HepG2 (cell line): ENCODE results near the gene GPRIN1. TPM values are rescaled to one million over a fixed set of nuclear protein-coding genes. Genes with fewer than 3 reads are reported as not detected.

Experiments
- CENPX ChIP-seq: sonication (generic); formaldehyde crosslinking; IDR thresholded peaks from 2 replicates; pipeline ENCODE4 v1.9.0; 2021; ENCODE audit warnings: mild to moderate bottlenecking, missing genetic modification reagents, moderate library complexity
- ELF3 ChIP-seq: IDR thresholded peaks from 2 replicates; pipeline ENCODE4 v1.6.1; 2016; ENCODE audit warnings: missing genetic modification reagents, missing compliant biosample characterization
- HDAC2 ChIP-seq: sonication (generic); formaldehyde crosslinking; IDR thresholded peaks from 2 replicates; pipeline ENCODE4 v1.4.0; 2020; ENCODE audit warnings: missing genetic modification reagents
- HNF4G ChIP-seq, 2 experiments: sonication (generic) in 1 of 2; formaldehyde crosslinking in 1 of 2; IDR thresholded peaks; 2 replicates each; pipeline versions ENCODE4 v1.4.0 to v1.6.1; 2011 to 2020; ENCODE audit warnings: borderline replicate concordance in 2 of 2, low read depth in 2 of 2, mild to moderate bottlenecking in 2 of 2, low read length in 1 of 2, missing genetic modification reagents in 1 of 2, moderate library complexity in 1 of 2
- HNRNPLL ChIP-seq: fragments of 200-400 bp; formaldehyde crosslinking; IDR thresholded peaks from 2 replicates; pipeline ENCODE4 v1.6.1; 2017; ENCODE audit warnings: mild to moderate bottlenecking, low read depth, low read length; ENCODE audit not compliant: poor library complexity, severe bottlenecking
- MTF2 ChIP-seq: sonication (generic); formaldehyde crosslinking; IDR thresholded peaks from 2 replicates; pipeline ENCODE4 v1.5.0; 2020; ENCODE audit warnings: missing genetic modification reagents, borderline replicate concordance
- NAIF1 ChIP-seq: sonication (generic); formaldehyde crosslinking; IDR thresholded peaks from 2 replicates; pipeline ENCODE4 v1.5.0; 2020; ENCODE audit warnings: mild to moderate bottlenecking, missing genetic modification reagents, borderline replicate concordance
- PITX1 ChIP-seq: sonication (generic); formaldehyde crosslinking; IDR thresholded peaks from 2 replicates; pipeline ENCODE4 v1.5.1; 2020; ENCODE audit warnings: mild to moderate bottlenecking, missing genetic modification reagents
- ZBTB7A ChIP-seq: sonication (generic); formaldehyde crosslinking; IDR thresholded peaks from 2 replicates; pipeline ENCODE4 v1.8.0; 2022; ENCODE audit warnings: mild to moderate bottlenecking, missing genetic modification reagents
- ZC3H13 ChIP-seq: sonication (generic); formaldehyde crosslinking; IDR thresholded peaks from 2 replicates; pipeline ENCODE4 v1.8.1; 2023; ENCODE audit warnings: mild to moderate bottlenecking, missing genetic modification reagents, moderate library complexity
- ZNF207 ChIP-seq: fragments of 450-650 bp; IDR thresholded peaks from 2 replicates; pipeline ENCODE4 v1.6.1; 2016; ENCODE audit warnings: antibody characterized with exemption, borderline replicate concordance
- ZNF761 ChIP-seq: sonication (generic); formaldehyde crosslinking; conservative IDR thresholded peaks from 2 replicates; pipeline ENCODE4 v1.4.0; 2020; ENCODE audit warnings: mild to moderate bottlenecking, missing genetic modification reagents
- polyA plus RNA-seq, 8 experiments: library from polyadenylated mRNA; depleted of rRNA in 3 of 8; stranded (reverse) in 7 of 8; unstranded in 1 of 8; fragments of >200 nt; fragmentation: Illumina TruSeq in 4 of 8; extraction: Trizol in 4 of 8; gene quantifications; 2 replicates each; pipeline versions ENCODE4 v1.2.1 to v1.2.3, GENCODE V29; 2011 to 2016; ENCODE audit warnings: low read depth in 4 of 8, missing spikeins in 1 of 8, mixed read lengths in 1 of 8; ENCODE audit not compliant: insufficient read depth in 1 of 8
- total RNA-seq, 5 experiments: library from RNA; depleted of rRNA; stranded (reverse); fragments of >200 nt; fragmentation: Illumina TruSeq; extraction: Trizol; gene quantifications; 2 replicates each; pipeline ENCODE4 v1.2.3, GENCODE V29; 2016; ENCODE audit warnings: low read depth in 1 of 5
- TF ChIP-seq, protein P1 (sequence below): sonication (generic); formaldehyde crosslinking; IDR thresholded peaks from 2 replicates; pipeline ENCODE4 v1.9.0; 2021; ENCODE audit warnings: missing genetic modification reagents, mild to moderate bottlenecking, borderline replicate concordance
- TF ChIP-seq, protein P2 (sequence below): sonication (generic); formaldehyde crosslinking; IDR thresholded peaks from 2 replicates; pipeline ENCODE4 v1.8.0; 2022; ENCODE audit warnings: missing genetic modification reagents, mild to moderate bottlenecking, moderate library complexity, borderline replicate concordance
- TF ChIP-seq, protein P3 (sequence below): sonication (generic); formaldehyde crosslinking; IDR thresholded peaks from 2 replicates; pipeline ENCODE4 v1.5.0; 2020; ENCODE audit warnings: mild to moderate bottlenecking, missing genetic modification reagents, moderate library complexity
- TF ChIP-seq, protein P4 (sequence below): sonication (generic); formaldehyde crosslinking; IDR thresholded peaks from 2 replicates; pipeline ENCODE4 v1.8.0; 2022; ENCODE audit warnings: missing genetic modification reagents, mild to moderate bottlenecking, inconsistent platforms, borderline replicate concordance
- TF ChIP-seq, protein P5 (sequence below): sonication (generic); formaldehyde crosslinking; IDR thresholded peaks from 2 replicates; pipeline ENCODE4 v1.5.1; 2020; ENCODE audit warnings: mild to moderate bottlenecking, missing genetic modification reagents, moderate library complexity

GPRIN1 gene
- total and polyA plus RNA-seq, 2 of the 13 experiments (the other 11 are each of a cell fraction or from before 2014, with no cell fraction given) = 0.32 to 2.0 TPM

DNA sequence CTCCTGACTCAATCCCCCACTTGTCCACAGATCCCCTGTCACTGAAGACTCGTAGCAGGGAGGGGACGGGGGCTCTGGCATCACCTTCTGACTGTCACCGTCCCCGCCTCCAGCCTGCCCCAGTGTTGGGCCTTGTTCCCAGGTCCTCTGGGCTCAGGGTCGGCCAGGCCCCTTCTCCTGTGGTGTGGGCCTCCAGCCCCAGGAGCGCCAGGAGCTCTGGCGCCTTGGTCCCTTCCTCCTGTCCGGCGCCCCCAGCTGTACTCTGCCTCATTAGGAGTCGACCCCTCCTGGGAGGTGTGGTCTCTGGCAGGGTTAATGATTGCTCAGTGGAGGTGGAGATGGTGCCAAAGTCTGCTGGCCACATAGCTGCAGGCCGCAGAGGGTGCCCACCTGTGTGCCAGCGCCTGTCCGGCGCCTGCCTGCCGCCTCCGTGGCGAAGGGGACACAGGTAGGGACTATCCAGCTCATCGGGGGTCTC lies 61.0 kb downstream of the GPRIN1 start, which contains the start of gene CDHR2 (continued):
- TF ChIP-seq, protein P1, sequence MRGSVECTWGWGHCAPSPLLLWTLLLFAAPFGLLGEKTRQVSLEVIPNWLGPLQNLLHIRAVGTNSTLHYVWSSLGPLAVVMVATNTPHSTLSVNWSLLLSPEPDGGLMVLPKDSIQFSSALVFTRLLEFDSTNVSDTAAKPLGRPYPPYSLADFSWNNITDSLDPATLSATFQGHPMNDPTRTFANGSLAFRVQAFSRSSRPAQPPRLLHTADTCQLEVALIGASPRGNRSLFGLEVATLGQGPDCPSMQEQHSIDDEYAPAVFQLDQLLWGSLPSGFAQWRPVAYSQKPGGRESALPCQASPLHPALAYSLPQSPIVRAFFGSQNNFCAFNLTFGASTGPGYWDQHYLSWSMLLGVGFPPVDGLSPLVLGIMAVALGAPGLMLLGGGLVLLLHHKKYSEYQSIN (CRISPR knock-in tag) = no peak
- TF ChIP-seq CENPX = no peak
- TF ChIP-seq MTF2 (CRISPR knock-in tag) = 0 out of 2 replicates have a peak, but pooled peaks have one; percentile 64
- peak; percentile 58; the same call in 1 of the 2 replicates for TF ChIP-seq HNF4G (IDR thresholded peaks at IDR 0.05; ENCODE audit: borderline replicate concordance, low read depth, low read length)
- TF ChIP-seq HNF4G (CRISPR knock-in tag; IDR thresholded peaks at IDR 0.05; ENCODE audit: borderline replicate concordance, low read depth) = 0 out of 2 replicates have a peak, but pooled peaks have one; percentile 27
- TF ChIP-seq NAIF1 = no peak
- TF ChIP-seq ZC3H13 (CRISPR knock-in tag) = no peak
- 0 out of 2 replicates have a peak, but pooled peaks have one; percentile 21 for TF ChIP-seq PITX1 (CRISPR knock-in tag)
- TF ChIP-seq ZNF207 = no peak
- TF ChIP-seq, protein P2, sequence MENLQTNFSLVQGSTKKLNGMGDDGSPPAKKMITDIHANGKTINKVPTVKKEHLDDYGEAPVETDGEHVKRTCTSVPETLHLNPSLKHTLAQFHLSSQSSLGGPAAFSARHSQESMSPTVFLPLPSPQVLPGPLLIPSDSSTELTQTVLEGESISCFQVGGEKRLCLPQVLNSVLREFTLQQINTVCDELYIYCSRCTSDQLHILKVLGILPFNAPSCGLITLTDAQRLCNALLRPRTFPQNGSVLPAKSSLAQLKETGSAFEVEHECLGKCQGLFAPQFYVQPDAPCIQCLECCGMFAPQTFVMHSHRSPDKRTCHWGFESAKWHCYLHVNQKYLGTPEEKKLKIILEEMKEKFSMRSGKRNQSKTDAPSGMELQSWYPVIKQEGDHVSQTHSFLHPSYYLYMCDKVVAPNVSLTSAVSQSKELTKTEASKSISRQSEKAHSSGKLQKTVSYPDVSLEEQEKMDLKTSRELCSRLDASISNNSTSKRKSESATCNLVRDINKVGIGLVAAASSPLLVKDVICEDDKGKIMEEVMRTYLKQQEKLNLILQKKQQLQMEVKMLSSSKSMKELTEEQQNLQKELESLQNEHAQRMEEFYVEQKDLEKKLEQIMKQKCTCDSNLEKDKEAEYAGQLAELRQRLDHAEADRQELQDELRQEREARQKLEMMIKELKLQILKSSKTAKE (CRISPR knock-in tag) = no peak
- peak; percentile 59 for TF ChIP-seq HNRNPLL
- TF ChIP-seq HDAC2 (CRISPR knock-in tag) = peak; percentile 27; the same call in 1 of the 2 replicates
- TF ChIP-seq ZNF761 (CRISPR knock-in tag) = 0 out of 2 replicates have a peak, but pooled peaks have one; percentile 87
- TF ChIP-seq ZBTB7A (CRISPR knock-in tag) = peak; percentile 61
- TF ChIP-seq, protein P3, sequence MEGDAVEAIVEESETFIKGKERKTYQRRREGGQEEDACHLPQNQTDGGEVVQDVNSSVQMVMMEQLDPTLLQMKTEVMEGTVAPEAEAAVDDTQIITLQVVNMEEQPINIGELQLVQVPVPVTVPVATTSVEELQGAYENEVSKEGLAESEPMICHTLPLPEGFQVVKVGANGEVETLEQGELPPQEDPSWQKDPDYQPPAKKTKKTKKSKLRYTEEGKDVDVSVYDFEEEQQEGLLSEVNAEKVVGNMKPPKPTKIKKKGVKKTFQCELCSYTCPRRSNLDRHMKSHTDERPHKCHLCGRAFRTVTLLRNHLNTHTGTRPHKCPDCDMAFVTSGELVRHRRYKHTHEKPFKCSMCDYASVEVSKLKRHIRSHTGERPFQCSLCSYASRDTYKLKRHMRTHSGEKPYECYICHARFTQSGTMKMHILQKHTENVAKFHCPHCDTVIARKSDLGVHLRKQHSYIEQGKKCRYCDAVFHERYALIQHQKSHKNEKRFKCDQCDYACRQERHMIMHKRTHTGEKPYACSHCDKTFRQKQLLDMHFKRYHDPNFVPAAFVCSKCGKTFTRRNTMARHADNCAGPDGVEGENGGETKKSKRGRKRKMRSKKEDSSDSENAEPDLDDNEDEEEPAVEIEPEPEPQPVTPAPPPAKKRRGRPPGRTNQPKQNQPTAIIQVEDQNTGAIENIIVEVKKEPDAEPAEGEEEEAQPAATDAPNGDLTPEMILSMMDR (CRISPR knock-in tag) = peak; percentile 40
- TF ChIP-seq ELF3 (CRISPR knock-in tag) = peak; percentile 34
- TF ChIP-seq, protein P4, sequence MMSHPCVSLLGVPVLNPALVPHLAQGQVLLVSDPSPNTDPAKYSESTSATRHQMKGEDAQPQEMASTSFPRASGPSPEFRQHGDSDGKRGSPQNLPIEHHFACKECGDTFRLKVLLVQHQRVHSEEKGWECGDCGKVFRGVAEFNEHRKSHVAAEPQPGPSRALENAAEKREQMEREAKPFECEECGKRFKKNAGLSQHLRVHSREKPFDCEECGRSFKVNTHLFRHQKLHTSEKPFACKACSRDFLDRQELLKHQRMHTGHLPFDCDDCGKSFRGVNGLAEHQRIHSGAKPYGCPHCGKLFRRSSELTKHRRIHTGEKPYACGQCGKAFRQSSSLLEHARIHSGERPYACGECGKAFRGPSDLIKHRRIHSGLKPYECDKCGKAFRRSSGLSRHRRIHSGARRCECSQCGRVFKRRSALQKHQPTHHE (CRISPR knock-in tag) = 0 out of 2 replicates have a peak, but pooled peaks have one; percentile 28
- TF ChIP-seq, protein P5, sequence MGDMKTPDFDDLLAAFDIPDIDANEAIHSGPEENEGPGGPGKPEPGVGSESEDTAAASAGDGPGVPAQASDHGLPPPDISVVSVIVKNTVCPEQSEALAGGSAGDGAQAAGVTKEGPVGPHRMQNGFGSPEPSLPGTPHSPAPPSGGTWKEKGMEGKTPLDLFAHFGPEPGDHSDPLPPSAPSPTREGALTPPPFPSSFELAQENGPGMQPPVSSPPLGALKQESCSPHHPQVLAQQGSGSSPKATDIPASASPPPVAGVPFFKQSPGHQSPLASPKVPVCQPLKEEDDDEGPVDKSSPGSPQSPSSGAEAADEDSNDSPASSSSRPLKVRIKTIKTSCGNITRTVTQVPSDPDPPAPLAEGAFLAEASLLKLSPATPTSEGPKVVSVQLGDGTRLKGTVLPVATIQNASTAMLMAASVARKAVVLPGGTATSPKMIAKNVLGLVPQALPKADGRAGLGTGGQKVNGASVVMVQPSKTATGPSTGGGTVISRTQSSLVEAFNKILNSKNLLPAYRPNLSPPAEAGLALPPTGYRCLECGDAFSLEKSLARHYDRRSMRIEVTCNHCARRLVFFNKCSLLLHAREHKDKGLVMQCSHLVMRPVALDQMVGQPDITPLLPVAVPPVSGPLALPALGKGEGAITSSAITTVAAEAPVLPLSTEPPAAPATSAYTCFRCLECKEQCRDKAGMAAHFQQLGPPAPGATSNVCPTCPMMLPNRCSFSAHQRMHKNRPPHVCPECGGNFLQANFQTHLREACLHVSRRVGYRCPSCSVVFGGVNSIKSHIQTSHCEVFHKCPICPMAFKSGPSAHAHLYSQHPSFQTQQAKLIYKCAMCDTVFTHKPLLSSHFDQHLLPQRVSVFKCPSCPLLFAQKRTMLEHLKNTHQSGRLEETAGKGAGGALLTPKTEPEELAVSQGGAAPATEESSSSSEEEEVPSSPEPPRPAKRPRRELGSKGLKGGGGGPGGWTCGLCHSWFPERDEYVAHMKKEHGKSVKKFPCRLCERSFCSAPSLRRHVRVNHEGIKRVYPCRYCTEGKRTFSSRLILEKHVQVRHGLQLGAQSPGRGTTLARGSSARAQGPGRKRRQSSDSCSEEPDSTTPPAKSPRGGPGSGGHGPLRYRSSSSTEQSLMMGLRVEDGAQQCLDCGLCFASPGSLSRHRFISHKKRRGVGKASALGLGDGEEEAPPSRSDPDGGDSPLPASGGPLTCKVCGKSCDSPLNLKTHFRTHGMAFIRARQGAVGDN (CRISPR knock-in tag) = peak; percentile 54
